HG03064 (cell line): ENCODE results near the gene CCNE1.
A peak's percentile ranks its signal among the peaks of the same experiment; 100 is the strongest.

Source experiments
- ATAC-seq: cut with Tn5 transposase; IDR thresholded peaks from one replicate; pipeline ENCODE4 v1.9.1; 2021; ENCODE audit warnings: low read depth; ENCODE audit not compliant: unreplicated experiment

Gene CCNE1

GRCh38 chr19:29841559-29842367 is 30.0 kb downstream of the CCNE1 start:
- ATAC-seq = no peak

GRCh38 chr19:29842471-29843179 is 30.8 kb downstream of the CCNE1 start:
- ATAC-seq = no peak

GRCh38 chr19:29843180-29844051 is 31.6 kb downstream of the CCNE1 start:
- ATAC-seq = no peak

- ATAC-seq = peak; percentile 67
Observed at GRCh38 chr19:29844891-29845573, 33.2 kb downstream of the CCNE1 start.

GRCh38 chr19:29845574-29846176 is 33.9 kb downstream of the CCNE1 start:
- ATAC-seq = no peak

GRCh38 chr19:29849208-29849607 is 37.4 kb downstream of the CCNE1 start:
- ATAC-seq = no peak

GRCh38 chr19:29850482-29850881 is 38.7 kb downstream of the CCNE1 start:
- no peak for ATAC-seq

GRCh38 chr19:29851769-29852521 is 40.2 kb downstream of the CCNE1 start:
- peak; percentile 93 for ATAC-seq

- no peak for ATAC-seq
Observed at GRCh38 chr19:29854033-29854432, 42.2 kb downstream of the CCNE1 start.

GRCh38 chr19:29855087-29855486 is 43.3 kb downstream of the CCNE1 start:
- ATAC-seq = no peak

GRCh38 chr19:29855741-29856500 is 44.1 kb downstream of the CCNE1 start:
- no peak for ATAC-seq

- ATAC-seq = no peak
Observed at GRCh38 chr19:29858000-29858596, 46.3 kb downstream of the CCNE1 start.

GRCh38 chr19:29858621-29859020 is 46.8 kb downstream of the CCNE1 start:
- ATAC-seq = no peak

- ATAC-seq = no peak
Observed at GRCh38 chr19:29860492-29860891, 48.7 kb downstream of the CCNE1 start.

GRCh38 chr19:29861574-29861973 is 49.8 kb downstream of the CCNE1 start:
- ATAC-seq = no peak

- ATAC-seq = no peak
Observed at GRCh38 chr19:29866011-29866410, 54.2 kb downstream of the CCNE1 start.

- ATAC-seq = no peak
Observed at GRCh38 chr19:29867984-29868383, 56.2 kb downstream of the CCNE1 start.

GRCh38 chr19:29871143-29871542 is 59.4 kb downstream of the CCNE1 start:
- no peak for ATAC-seq
